A549 (cell line): Measurements from ENCODE around the gene GRIK4. TPM values are rescaled to one million over a fixed set of nuclear protein-coding genes. Genes with fewer than 3 reads are reported as not detected.

ENCODE experiments used
- ATAC-seq, 2 experiments: fragments of 200-7000 bp in 1 of 2; fragments of >200 bp in 1 of 2; cut with Nextera tagmentation in 1 of 2; cut with Tn5 transposase in 1 of 2; 3 replicates each; pipeline versions ENCODE4 v1.8.0 to v1.9.1; 2018 to 2020; ENCODE audit warnings: mild to moderate bottlenecking in 1 of 2, moderate library complexity in 1 of 2
- CTCF ChIA-PET: fragments of 300-600 bp; sonication (Branson Sonifier 250); formaldehyde crosslinking; extraction: SDS; loops from one replicate; lab custom pipeline; 2021; ENCODE audit warnings: antibody characterized with exemption, inconsistent platforms; lab: Yijun Ruan, JAX
- POLR2A ChIA-PET: fragments of 350-600 bp; formaldehyde crosslinking; extraction: SDS; loops from one replicate; lab custom pipeline; 2021; ENCODE audit warnings: antibody characterized with exemption, inconsistent platforms; lab: Yijun Ruan, JAX
- DNase-seq, 2 experiments: peaks; one replicate each; pipeline versions ENCODE4 v3.0.0 to v3.0.0-alpha.2; 2011 to 2016; ENCODE audit warnings: low read depth in 1 of 2, low spot score in 1 of 2
- FAIRE-seq: peaks from 2 replicates; lab custom pipeline; 2011; peaks lifted over from hg19 to GRCh38; lab: Jason Lieb, UNC
- H3K27ac ChIP-seq, 2 experiments: fragments of >200 bp; sonication (Bioruptor Twin); formaldehyde crosslinking; 3 replicates each; pipeline ENCODE4 v1.5.1; 2016 to 2017
- H3K4me1 ChIP-seq: fragments of >200 bp; sonication (Bioruptor Twin); formaldehyde crosslinking; 3 replicates; pipeline ENCODE4 v1.6.1; 2016
- H3K4me2 ChIP-seq: fragments of >200 bp; sonication (Bioruptor Twin); formaldehyde crosslinking; 3 replicates; pipeline ENCODE4 v1.6.1; 2016
- H3K4me3 ChIP-seq: fragments of >200 bp; sonication (Bioruptor Twin); formaldehyde crosslinking; 3 replicates; pipeline ENCODE4 v1.5.1; 2016
- H3K9me3 ChIP-seq: fragments of >200 bp; sonication (Bioruptor Twin); formaldehyde crosslinking; 3 replicates; pipeline ENCODE4 v1.6.1; 2016
- ATOH8 ChIP-seq: fragments of 250-450 bp; sonication (Bioruptor Pico); IDR thresholded peaks from 2 replicates; pipeline ENCODE4 v1.5.0; 2020; ENCODE audit warnings: low read depth, mild to moderate bottlenecking, moderate library complexity
- BHLHE40 ChIP-seq: IDR thresholded peaks from 2 replicates; pipeline ENCODE4 v1.6.1; 2012; ENCODE audit warnings: low read depth, low read length, inconsistent platforms
- CBX8 ChIP-seq: fragments of 200-600 bp; sonication (generic); IDR thresholded peaks from 2 replicates; pipeline ENCODE4 v1.6.1; 2016
- CEBPB ChIP-seq, 2 experiments: fragments of >200 bp in 1 of 2; sonication (Bioruptor Twin) in 1 of 2; formaldehyde crosslinking in 1 of 2; IDR thresholded peaks; 2 replicates each; pipeline ENCODE4 v1.6.1; 2012 to 2016
- CHD4 ChIP-seq: fragments of 200-600 bp; sonication (generic); IDR thresholded peaks from 2 replicates; pipeline ENCODE4 v1.6.1; 2016; ENCODE audit warnings: antibody characterized with exemption, mild to moderate bottlenecking, borderline replicate concordance
- E2F6 ChIP-seq: IDR thresholded peaks from 2 replicates; pipeline ENCODE4 v1.6.1; 2012; ENCODE audit warnings: low read depth, borderline replicate concordance
- EP300 ChIP-seq, 2 experiments: fragments of >200 bp; sonication (Bioruptor Twin); formaldehyde crosslinking; IDR thresholded peaks; 2 replicates in 1 of 2; 3 replicates in 1 of 2; pipeline ENCODE4 v1.6.1; 2016 to 2017
- FOSB ChIP-seq: fragments of 250-450 bp; sonication (Bioruptor Pico); IDR thresholded peaks from 2 replicates; pipeline ENCODE4 v1.5.0; 2020; ENCODE audit warnings: mild to moderate bottlenecking, moderate library complexity
- GATA3 ChIP-seq: IDR thresholded peaks from 2 replicates; pipeline ENCODE4 v1.6.1; 2012; ENCODE audit warnings: borderline replicate concordance
- HOXB5 ChIP-seq: fragments of 250-450 bp; sonication (Bioruptor Pico); IDR thresholded peaks from 2 replicates; pipeline ENCODE4 v1.5.0; 2020; ENCODE audit warnings: mild to moderate bottlenecking, moderate library complexity
- JUNB ChIP-seq: fragments of >200 bp; sonication (Bioruptor Twin); formaldehyde crosslinking; IDR thresholded peaks from 2 replicates; pipeline ENCODE4 v1.6.1; 2016
- MAZ ChIP-seq: fragments of 150-350 bp; IDR thresholded peaks from 2 replicates; pipeline ENCODE4 v1.6.1; 2014; ENCODE audit warnings: antibody characterized with exemption, low read depth, low read length, borderline replicate concordance
- NR3C1 ChIP-seq: fragments of >200 bp; sonication (Bioruptor Twin); formaldehyde crosslinking; IDR thresholded peaks from 3 replicates; pipeline ENCODE4 v1.6.1; 2017
- PHF8 ChIP-seq: fragments of 200-600 bp; sonication (generic); IDR thresholded peaks from 2 replicates; pipeline ENCODE4 v1.6.1; 2016; ENCODE audit warnings: low read depth, mild to moderate bottlenecking, antibody characterized with exemption, moderate library complexity, borderline replicate concordance
- POLR2A ChIP-seq: IDR thresholded peaks from 2 replicates; pipeline ENCODE4 v1.6.1; 2012; ENCODE audit warnings: mild to moderate bottlenecking, low read length
- RAD21 ChIP-seq, 2 experiments: fragments of >200 bp in 1 of 2; sonication (Bioruptor Twin) in 1 of 2; formaldehyde crosslinking in 1 of 2; IDR thresholded peaks in 1 of 2; conservative IDR thresholded peaks in 1 of 2; 2 replicates in 1 of 2; 3 replicates in 1 of 2; pipeline ENCODE4 v1.6.1; 2012 to 2018; ENCODE audit warnings: inconsistent platforms in 1 of 2
- RCOR1 ChIP-seq: fragments of 150-350 bp; IDR thresholded peaks from 2 replicates; pipeline ENCODE4 v1.6.1; 2014; ENCODE audit warnings: antibody characterized with exemption, low read length, low read depth
- SREBF2 ChIP-seq: fragments of 450-650 bp; IDR thresholded peaks from 2 replicates; pipeline ENCODE4 v1.6.1; 2014; ENCODE audit warnings: mild to moderate bottlenecking, moderate library complexity
- TP53 ChIP-seq: fragments of 250-450 bp; sonication (Bioruptor Pico); IDR thresholded peaks from 2 replicates; pipeline ENCODE4 v1.5.0; 2021; ENCODE audit warnings: mild to moderate bottlenecking, moderate library complexity
- ZC3H11A ChIP-seq: fragments of 450-650 bp; IDR thresholded peaks from 2 replicates; pipeline ENCODE4 v1.6.1; 2014; ENCODE audit warnings: antibody characterized with exemption, mild to moderate bottlenecking
- WGBS: methylation state at CpG from one replicate; pipeline ENCODE4 v1.1.6; 2017; ENCODE audit errors: missing lambda C conversion rate; 5-methylcytosine and 5-hydroxymethylcytosine counted together
- polyA plus RNA-seq, 4 experiments: library from polyadenylated mRNA; depleted of rRNA in 3 of 4; stranded (reverse); fragments of >200 nt; fragmentation: RNase III in 1 of 4; extraction: RNeasy Plus Mini Kit Qiagen cat#74134 plus additional on column Dnase treatment in 1 of 4; gene quantifications; 2 replicates in 3 of 4; 3 replicates in 1 of 4; pipeline ENCODE4 v1.2.3, GENCODE V29; 2011 to 2017
- TF ChIP-seq, protein P1 (sequence below): fragments of >200 bp; sonication (Bioruptor Twin); formaldehyde crosslinking; IDR thresholded peaks from 2 replicates; pipeline ENCODE4 v1.6.1; 2016

Gene GRIK4
- polyA plus RNA-seq, 2 of the 4 experiments (the other 2 are of a cell fraction) = 0.01 TPM; not detected in 1

- no peaks in the 10 kb centered on the region for H3K9me3 ChIP-seq
- TF ChIP-seq ZC3H11A (no peak), CBX8 (no peak), POLR2A (no peak), RAD21 (conservative IDR thresholded peaks at IDR 0.05 in 1 of 2, IDR thresholded peaks at IDR 0.05 in 1 of 2) (no peak), MAZ (no peak), E2F6 (no peak), RCOR1 (no peak)
- ATAC-seq = no peak
- ChIA-PET CTCF (interaction anchor here (1.6 to 3.7 kb wide), 2 partner anchors 12 to 163 kb away, joined by 6 to 19 read pairs; partner anchors contain the start of gene GRIK4), POLR2A (no interaction called here)
- 77% methylated on average over 3 of the region's 3 CpGs for whole genome bisulfite sequencing
- no peaks in the 10 kb centered on the region for H3K4me1 ChIP-seq
- DNase-seq = no peak
- H3K4me3 ChIP-seq = no peak overlapping the region
- FAIRE-seq = no peak
- no peak overlapping the region for H3K4me2 ChIP-seq
- no peak overlapping the region for H3K27ac ChIP-seq
Measured at GRCh38 chr11:120522736-120523135, 11.2 kb downstream of the GRIK4 start.

- POLR2A ChIA-PET = no interaction called here
- no peak for ATAC-seq
- CTCF ChIA-PET = interaction anchor here (1.6 to 3.7 kb wide), 2 partner anchors 12 to 163 kb away, joined by 6 to 19 read pairs; partner anchors contain the start of gene GRIK4
Measured at GRCh38 chr11:120523196-120523595, 11.6 kb downstream of the GRIK4 start.

DNA sequence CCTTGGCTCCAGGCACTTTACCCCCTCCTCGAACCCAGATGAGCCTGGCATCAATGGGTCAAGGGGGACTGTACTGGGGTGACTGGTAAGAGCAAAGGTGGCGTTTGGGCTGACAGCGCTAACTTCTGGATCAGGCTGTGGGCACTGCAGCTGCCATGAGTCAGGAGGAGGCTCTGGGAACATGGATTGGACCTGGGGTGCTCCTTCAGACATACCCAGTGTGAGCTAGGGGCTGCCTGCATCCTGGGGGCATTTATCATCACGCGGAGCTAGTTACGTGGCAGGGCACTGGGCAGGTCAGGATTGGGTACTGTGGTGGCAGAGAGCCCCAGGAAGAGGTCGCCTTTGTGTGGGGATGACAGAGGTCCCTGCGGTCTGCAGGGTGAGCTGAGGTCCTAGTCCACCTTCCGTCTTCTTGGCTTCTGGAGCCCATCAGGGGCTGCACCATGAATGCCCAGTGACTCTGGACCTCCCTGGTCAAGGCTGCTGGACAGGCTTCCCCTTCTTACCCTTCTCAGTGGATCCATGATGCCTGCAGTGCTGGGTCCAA is 13.1 kb downstream of the GRIK4 start:
- DNase-seq (no peak), FAIRE-seq (no peak), ATAC-seq (no peak)
- Histone ChIP-seq H3K4me3 (no peak overlapping the region), H3K4me1 (no peaks in the 10 kb centered on the region), H3K27ac (no peak overlapping the region), H3K9me3 (no peaks in the 10 kb centered on the region), H3K4me2 (no peak overlapping the region)
- no peak for TF ChIP-seq PHF8
- TF ChIP-seq, protein P1, sequence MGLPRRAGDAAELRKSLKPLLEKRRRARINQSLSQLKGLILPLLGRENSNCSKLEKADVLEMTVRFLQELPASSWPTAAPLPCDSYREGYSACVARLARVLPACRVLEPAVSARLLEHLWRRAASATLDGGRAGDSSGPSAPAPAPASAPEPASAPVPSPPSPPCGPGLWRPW = no peak
- TF ChIP-seq HOXB5 (CRISPR knock-in tag) = no peak
- TF ChIP-seq SREBF2 = no peak
- no peak for TF ChIP-seq RAD21 (conservative IDR thresholded peaks at IDR 0.05 in 1 of 2, IDR thresholded peaks at IDR 0.05 in 1 of 2)
- 54% methylated on average over 4 of the region's 9 CpGs for WGBS
- ChIA-PET POLR2A (no interaction called here), CTCF (interaction anchor here (0.9 to 3.7 kb wide), 2 partner anchors 14 to 429 kb away, joined by 3 to 19 read pairs; partner anchors contain the start of gene GRIK4)

More at GRCh38 chr11:120523196-120523595, 11.6 kb downstream of the GRIK4 start:
- 62% methylated on average over 11 of the region's 12 CpGs for WGBS
- Histone ChIP-seq H3K27ac (no peak overlapping the region), H3K4me2 (no peak overlapping the region), H3K9me3 (no peaks in the 10 kb centered on the region), H3K4me1 (no peaks in the 10 kb centered on the region), H3K4me3 (no peak overlapping the region)
- no peak for TF ChIP-seq FOSB
- no peak for TF ChIP-seq CHD4
- no peak for TF ChIP-seq BHLHE40
- no peak for TF ChIP-seq JUNB
- TF ChIP-seq NR3C1 = no peak
- TF ChIP-seq TP53 (CRISPR knock-in tag) = no peak
- TF ChIP-seq HOXB5 (CRISPR knock-in tag) = no peak
- TF ChIP-seq GATA3 = no peak
- TF ChIP-seq EP300 (IDR thresholded peaks at IDR 0.05) = no peak
- TF ChIP-seq ATOH8 (CRISPR knock-in tag) = no peak
- no peak for TF ChIP-seq CEBPB (IDR thresholded peaks at IDR 0.05)
- DNase-seq (no peak), FAIRE-seq (no peak)
